Measurements from ENCODE around the gene KDM2A. TPM values are rescaled to one million over a fixed set of nuclear protein-coding genes. Genes with fewer than 3 reads are reported as not detected.

The KDM2A gene
- total RNA-seq, 4 donors from 2014 or later, result 34.8 to 55.0 (median 44.9) TPM

DNA sequence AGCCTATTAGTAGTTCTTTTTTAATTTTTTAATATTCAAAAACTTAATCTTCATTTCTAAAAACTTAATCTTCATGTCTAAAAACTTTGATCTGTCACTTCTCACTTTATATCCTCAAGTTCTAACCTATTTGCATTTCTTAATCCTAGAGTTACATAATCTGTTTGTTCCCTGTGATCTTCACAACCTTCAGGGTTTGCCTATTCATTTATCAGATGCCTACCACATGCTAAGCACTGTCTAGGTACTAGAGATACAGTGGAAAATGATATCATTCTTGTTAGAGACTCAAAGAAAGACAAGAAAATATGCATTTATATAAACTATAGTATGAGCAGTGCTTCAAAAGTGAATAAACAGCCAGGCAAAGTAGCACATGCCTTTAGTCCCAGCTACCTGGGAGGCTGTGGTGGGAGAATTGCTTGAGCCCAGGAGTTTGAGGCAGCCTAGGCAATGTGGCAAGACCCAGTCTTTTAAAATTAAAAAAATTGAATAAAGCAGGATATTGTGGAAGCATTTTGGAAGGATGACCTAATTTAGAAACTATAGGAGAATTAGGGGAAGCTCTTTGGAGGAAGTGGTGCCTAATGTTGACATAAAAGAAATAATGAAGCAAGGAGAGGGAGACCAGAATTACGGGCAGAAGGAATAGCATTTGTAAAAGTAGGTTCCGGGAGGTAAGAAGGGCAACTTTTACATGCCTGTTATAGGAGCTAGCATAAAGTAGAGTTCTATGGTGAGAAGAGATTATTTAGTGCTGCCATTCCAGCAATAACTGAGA, 92.8 kb downstream of the KDM2A start:
- in situ Hi-C loops (cut with MboI; ENCODE audit: low sequenced_read_pairs in 4 of 4), result no loop called here
- H3K36me3 ChIP-seq, result peaks cover 0 to 59% of the 10 kb centered on the region in 2 donors
- no peak overlapping the region for H3K4me3 ChIP-seq
- no peak for ATAC-seq
- intact Hi-C loops (cut with DNase I; ENCODE audit: low total_unique reads), result no loop called here
- peak overlapping the region in 1 of 4 donors; percentile 8 for H3K27ac ChIP-seq
- no peak for TF ChIP-seq POLR2A (IDR thresholded peaks at IDR 0.05)
- TF ChIP-seq, protein P1, sequence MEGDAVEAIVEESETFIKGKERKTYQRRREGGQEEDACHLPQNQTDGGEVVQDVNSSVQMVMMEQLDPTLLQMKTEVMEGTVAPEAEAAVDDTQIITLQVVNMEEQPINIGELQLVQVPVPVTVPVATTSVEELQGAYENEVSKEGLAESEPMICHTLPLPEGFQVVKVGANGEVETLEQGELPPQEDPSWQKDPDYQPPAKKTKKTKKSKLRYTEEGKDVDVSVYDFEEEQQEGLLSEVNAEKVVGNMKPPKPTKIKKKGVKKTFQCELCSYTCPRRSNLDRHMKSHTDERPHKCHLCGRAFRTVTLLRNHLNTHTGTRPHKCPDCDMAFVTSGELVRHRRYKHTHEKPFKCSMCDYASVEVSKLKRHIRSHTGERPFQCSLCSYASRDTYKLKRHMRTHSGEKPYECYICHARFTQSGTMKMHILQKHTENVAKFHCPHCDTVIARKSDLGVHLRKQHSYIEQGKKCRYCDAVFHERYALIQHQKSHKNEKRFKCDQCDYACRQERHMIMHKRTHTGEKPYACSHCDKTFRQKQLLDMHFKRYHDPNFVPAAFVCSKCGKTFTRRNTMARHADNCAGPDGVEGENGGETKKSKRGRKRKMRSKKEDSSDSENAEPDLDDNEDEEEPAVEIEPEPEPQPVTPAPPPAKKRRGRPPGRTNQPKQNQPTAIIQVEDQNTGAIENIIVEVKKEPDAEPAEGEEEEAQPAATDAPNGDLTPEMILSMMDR (IDR thresholded peaks at IDR 0.05 in 4 of 5, conservative IDR thresholded peaks at IDR 0.05 in 1 of 5), result no peak
- no peak for DNase-seq
- no peaks in the 10 kb centered on the region for H3K9me3 ChIP-seq
- no peaks in the 10 kb centered on the region for H3K4me1 ChIP-seq
- H3K27me3 ChIP-seq, result no peaks in the 10 kb centered on the region

DNA sequence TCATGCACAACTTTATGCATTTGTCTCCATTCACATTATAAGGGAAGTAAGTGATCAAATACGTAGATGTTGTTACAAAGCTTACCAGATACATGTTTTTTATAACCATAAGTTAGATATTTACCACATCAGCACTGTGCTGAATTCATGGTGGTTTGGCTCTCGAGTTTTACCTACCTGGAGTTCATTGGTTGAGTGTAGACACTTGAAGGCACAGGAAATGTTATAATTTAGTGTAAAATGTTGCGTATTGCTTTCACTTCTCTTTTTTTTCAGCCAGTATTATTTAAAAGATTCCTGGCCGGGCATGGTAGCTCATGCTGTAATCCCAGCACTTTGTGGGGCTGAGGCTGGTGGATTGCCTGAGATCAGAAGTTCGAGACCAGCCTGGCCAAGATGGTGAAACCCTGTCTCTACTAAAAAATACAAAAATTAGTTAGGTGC, 94.1 kb downstream of the KDM2A start:
- Histone ChIP-seq H3K27me3 (no peaks in the 10 kb centered on the region), H3K36me3 (peaks cover 0 to 56% of the 10 kb centered on the region in 2 donors), H3K4me1 (no peaks in the 10 kb centered on the region), H3K27ac (no peak overlapping the region), H3K4me3 (no peak overlapping the region), H3K9me3 (no peaks in the 10 kb centered on the region)
- ATAC-seq, result no peak
- intact Hi-C loops (cut with DNase I; ENCODE audit: low total_unique reads), result no loop called here
- no peak for DNase-seq
- in situ Hi-C loops (cut with MboI; ENCODE audit: low sequenced_read_pairs in 4 of 4), result no loop called here
- no peak for TF ChIP-seq POLR2A (IDR thresholded peaks at IDR 0.05)
- TF ChIP-seq, protein P1 (IDR thresholded peaks at IDR 0.05 in 4 of 5, conservative IDR thresholded peaks at IDR 0.05 in 1 of 5), result no peak

DNA sequence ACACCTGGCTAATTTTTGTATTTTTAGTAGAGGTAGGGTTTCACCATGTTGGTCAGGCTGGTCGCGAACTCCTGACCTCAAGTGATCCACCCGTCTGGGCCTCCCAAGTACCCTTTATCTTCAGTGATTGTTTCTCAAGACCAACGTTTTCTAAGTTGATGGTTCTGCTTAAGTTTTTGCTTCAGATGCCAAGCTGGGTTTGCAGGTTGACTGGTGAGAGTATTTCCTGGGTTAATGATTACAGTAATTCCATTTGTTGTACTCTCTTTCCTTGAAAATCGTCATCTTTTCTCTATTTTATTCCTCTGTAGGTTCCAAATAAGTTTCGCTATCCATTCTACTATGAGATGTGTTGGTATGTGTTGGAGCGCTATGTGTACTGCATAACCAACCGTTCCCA, 108.7 kb downstream of the KDM2A start:
- DNase-seq (no peak), ATAC-seq (no peak)
- intact Hi-C loops (cut with DNase I; ENCODE audit: low total_unique reads) (no loop called here), in situ Hi-C loops (cut with MboI; ENCODE audit: low sequenced_read_pairs in 4 of 4) (no loop called here)
- no peaks in the 10 kb centered on the region for H3K9me3 ChIP-seq
- H3K27ac ChIP-seq, result no peak overlapping the region
- TF ChIP-seq, protein P1 (IDR thresholded peaks at IDR 0.05 in 4 of 5, conservative IDR thresholded peaks at IDR 0.05 in 1 of 5), result no peak
- no peak for TF ChIP-seq POLR2A (IDR thresholded peaks at IDR 0.05)
- no peaks in the 10 kb centered on the region for H3K27me3 ChIP-seq
- H3K36me3 ChIP-seq, result peaks cover 4 to 71% of the 10 kb centered on the region in 2 donors
- no peak overlapping the region for H3K4me3 ChIP-seq
- H3K4me1 ChIP-seq, result no peaks in the 10 kb centered on the region

DNA sequence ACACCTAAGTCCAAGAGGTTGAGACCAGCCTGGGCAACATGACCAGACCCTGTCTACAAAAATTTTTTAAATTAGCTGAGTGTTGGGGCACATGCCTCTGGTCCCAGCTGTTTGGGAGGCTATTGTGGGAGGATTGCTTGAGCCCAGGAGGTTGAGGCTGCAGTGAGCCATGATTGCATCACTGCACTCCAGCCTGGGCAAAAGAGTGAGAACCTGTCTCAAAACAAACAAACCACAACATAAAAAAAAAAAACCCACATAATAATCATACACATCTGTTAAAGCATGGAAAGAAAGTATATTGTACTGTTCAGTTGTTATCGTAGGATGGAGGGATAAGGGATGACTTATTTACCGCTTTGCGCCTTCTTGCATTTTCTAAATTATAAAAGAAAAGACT, 111.3 kb downstream of the KDM2A start:
- ATAC-seq (no peak), DNase-seq (no peak)
- H3K36me3 ChIP-seq, result peaks cover 4 to 57% of the 10 kb centered on the region in 2 donors
- intact Hi-C loops (cut with DNase I; ENCODE audit: low total_unique reads), result no loop called here
- in situ Hi-C loops (cut with MboI; ENCODE audit: low sequenced_read_pairs in 4 of 4), result no loop called here
- no peak overlapping the region for H3K4me3 ChIP-seq
- H3K4me1 ChIP-seq, result no peaks in the 10 kb centered on the region
- TF ChIP-seq POLR2A (IDR thresholded peaks at IDR 0.05), result no peak
- TF ChIP-seq, protein P1 (IDR thresholded peaks at IDR 0.05 in 4 of 5, conservative IDR thresholded peaks at IDR 0.05 in 1 of 5), result no peak
- no peaks in the 10 kb centered on the region for H3K9me3 ChIP-seq
- H3K27ac ChIP-seq, result no peak overlapping the region
- no peaks in the 10 kb centered on the region for H3K27me3 ChIP-seq

All from gastrocnemius medialis (tissue), 4 donors.